ENCODE results near the gene KIF14.

- TF ChIP-seq, protein P1, sequence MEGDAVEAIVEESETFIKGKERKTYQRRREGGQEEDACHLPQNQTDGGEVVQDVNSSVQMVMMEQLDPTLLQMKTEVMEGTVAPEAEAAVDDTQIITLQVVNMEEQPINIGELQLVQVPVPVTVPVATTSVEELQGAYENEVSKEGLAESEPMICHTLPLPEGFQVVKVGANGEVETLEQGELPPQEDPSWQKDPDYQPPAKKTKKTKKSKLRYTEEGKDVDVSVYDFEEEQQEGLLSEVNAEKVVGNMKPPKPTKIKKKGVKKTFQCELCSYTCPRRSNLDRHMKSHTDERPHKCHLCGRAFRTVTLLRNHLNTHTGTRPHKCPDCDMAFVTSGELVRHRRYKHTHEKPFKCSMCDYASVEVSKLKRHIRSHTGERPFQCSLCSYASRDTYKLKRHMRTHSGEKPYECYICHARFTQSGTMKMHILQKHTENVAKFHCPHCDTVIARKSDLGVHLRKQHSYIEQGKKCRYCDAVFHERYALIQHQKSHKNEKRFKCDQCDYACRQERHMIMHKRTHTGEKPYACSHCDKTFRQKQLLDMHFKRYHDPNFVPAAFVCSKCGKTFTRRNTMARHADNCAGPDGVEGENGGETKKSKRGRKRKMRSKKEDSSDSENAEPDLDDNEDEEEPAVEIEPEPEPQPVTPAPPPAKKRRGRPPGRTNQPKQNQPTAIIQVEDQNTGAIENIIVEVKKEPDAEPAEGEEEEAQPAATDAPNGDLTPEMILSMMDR (IDR thresholded peaks at IDR 0.05) = no peak
- no peak for TF ChIP-seq EP300 (IDR thresholded peaks at IDR 0.05; ENCODE audit: borderline replicate concordance in 1 of 2, low read depth in 1 of 2, low read length in 1 of 2)
- TF ChIP-seq RFX5 (IDR thresholded peaks at IDR 0.05; ENCODE audit: low read length) = no peak
- TF ChIP-seq REST (IDR thresholded peaks at IDR 0.05; ENCODE audit: low read depth, low read length) = no peak
- no peak for TF ChIP-seq CHD2 (IDR thresholded peaks at IDR 0.05; ENCODE audit: low read length, partially characterized antibody)
These were observed 668 bp downstream of the KIF14 start for GRCh38 chr1:200619894-200620272.

All from SK-N-SH (cell line).